GM18873 (cell line): ENCODE results near the gene CTBP2.
"Not testable (repeated sequence)": the region's sequence is repeated elsewhere in the genome, so short reads cannot be mapped to it uniquely, and the experiment has no call there.

Experiments
- ATAC-seq: cut with Tn5 transposase; IDR thresholded peaks from one replicate; pipeline ENCODE4 v1.9.1; 2021; ENCODE audit warnings: mild to moderate bottlenecking, moderate library complexity, moderate number of reproducible peaks; ENCODE audit not compliant: unreplicated experiment, low FRiP score

CTBP2 gene

DNA sequence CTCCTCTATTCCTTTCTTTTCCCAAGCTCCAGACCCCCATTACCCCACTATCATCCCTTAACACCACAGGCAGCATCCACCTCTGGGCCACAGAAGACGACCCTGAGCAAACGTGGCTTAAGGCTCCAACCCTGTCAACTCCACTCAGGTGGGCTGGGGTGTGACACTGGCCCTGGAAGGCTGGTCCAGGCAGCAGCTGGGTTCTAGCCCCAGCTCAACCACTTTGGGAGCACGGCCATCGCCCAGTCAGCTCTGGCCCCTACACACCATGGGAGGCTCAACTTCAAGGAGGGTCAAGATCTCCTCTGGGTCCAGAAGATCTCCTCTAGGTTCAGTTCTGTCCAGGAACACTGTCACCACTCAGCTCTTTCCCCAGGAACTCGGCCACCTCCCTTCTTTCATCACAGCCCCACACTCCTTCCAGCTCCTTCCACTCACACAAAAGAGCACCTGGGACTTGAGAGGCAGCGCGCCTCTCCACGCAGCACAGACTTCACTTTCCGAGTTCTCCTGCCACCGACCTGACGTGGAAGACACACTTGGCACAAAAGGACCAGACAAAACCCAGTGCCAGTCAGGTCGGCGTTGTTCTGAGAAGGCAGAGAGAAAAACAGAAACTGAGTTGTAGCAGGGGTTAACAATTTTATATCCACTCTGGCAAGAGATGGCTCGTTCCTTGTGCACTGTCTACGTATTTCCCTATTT lies 84.1 kb downstream of the CTBP2 start:
- ATAC-seq, result no peak

- no peak for ATAC-seq
Observed at GRCh38 chr10:125073996-125074395, 86.4 kb downstream of the CTBP2 start.

GRCh38 chr10:125072794-125073193 lies 87.6 kb downstream of the CTBP2 start:
- no peak for ATAC-seq

DNA sequence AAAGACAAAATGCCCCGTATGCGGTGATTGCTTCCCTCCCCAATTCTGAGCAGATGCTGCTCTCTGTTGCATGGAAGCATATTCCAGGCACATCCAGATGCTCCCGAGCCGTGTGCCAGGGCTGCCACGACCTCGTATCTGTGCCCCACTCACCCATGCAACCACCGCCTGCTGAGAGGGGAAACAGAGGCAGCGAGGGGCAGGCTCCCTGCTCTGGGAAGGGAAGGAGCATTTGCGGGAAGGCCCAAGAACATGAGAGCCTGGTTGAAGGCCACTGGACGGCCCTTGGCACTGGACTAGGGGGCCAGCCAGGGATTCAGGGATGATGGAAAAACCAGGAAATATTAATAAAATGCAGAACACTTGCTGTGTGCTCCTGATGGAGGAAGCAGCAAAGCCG lies 89.4 kb downstream of the CTBP2 start:
- ATAC-seq, result no peak

DNA sequence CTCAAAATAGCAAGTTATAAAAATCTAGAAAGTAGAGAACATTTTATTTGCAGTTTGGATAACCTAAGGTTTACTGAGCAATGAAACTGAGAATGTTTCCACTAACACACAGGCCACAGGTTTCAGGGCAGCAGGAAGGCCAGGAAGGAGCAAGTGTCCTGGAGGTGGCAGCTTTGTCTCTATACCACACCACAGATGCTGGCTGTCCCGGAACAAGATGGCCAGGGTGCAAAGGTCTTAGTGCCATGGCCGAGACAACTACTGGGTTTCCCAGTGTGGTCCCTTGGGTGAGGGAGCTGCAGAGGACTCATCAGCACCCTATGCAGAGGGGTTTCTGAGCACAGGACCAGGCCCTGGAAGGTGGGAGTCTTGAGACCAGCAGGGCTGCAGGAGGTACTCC lies 92.0 kb downstream of the CTBP2 start:
- no peak for ATAC-seq

DNA sequence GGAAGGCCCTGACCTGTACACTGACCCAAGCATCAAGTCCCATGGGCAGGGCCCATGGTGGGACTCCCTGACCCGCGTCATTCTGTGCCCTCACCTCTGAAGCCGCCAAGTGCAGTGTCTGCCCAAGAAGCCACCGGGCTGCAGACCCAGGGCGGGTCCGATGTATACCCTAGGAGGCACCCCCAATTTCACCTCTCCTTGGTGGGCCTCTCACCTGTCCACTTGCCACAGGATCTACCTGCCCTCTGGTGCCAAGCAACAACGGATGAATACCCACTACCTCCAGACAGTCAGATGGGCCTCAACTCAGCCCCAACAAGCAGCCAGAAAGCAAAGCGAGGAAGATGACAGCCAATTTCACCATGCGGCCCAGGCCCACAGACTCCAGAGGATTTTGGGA lies 92.6 kb downstream of the CTBP2 start:
- ATAC-seq, result no peak

GRCh38 chr10:125066764-125067450 lies 93.5 kb downstream of the CTBP2 start:
- no peak for ATAC-seq

GRCh38 chr10:125064681-125065492 lies 95.5 kb downstream of the CTBP2 start:
- peak; percentile 96 for ATAC-seq

DNA sequence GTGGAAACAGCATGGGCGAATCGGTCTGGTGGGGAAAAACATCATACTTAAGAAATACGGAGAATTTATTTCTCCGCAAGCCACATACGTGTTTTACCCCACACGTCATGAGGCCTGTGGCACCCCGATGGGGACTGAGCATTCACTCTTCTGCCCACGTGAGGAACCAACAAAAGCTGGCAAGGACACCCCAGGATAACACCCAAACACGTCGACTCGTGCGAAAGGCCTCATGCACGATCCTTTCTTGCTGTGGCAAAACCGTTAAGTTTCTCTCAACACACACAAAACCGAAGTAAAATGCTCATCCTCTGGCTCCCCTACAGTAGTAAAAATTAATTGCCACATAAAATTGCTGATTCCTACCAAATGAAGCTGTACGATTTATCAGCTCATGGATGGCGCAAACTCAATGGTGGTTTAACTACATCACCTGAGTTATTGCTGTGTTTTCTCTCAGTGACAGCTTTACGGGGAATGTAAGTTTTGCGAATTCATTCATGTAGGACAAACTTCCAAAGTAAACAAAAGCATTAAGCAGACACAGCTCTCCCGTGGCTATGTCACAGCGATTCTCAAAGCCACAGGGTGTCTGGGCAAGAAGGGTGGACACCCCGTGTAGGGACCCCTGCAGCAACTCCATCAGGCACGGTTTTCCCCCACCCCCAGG lies 97.0 kb downstream of the CTBP2 start:
- ATAC-seq, result no peak

DNA sequence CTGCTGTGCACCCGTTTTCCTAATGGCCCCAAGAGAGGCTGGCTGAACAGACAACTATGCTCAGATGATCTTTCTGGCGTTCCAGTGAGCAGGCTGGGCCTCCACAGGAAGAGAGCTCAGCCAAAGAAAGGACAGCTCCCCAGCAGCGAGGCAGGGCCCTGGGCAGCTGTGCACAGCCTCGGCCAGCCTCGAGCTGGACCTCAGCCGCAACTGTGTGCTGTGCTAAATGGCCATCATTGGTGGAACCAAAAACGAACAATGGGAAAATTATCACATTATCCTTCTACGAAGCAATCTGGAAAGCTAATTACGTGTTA lies 97.5 kb downstream of the CTBP2 start:
- no peak for ATAC-seq

DNA sequence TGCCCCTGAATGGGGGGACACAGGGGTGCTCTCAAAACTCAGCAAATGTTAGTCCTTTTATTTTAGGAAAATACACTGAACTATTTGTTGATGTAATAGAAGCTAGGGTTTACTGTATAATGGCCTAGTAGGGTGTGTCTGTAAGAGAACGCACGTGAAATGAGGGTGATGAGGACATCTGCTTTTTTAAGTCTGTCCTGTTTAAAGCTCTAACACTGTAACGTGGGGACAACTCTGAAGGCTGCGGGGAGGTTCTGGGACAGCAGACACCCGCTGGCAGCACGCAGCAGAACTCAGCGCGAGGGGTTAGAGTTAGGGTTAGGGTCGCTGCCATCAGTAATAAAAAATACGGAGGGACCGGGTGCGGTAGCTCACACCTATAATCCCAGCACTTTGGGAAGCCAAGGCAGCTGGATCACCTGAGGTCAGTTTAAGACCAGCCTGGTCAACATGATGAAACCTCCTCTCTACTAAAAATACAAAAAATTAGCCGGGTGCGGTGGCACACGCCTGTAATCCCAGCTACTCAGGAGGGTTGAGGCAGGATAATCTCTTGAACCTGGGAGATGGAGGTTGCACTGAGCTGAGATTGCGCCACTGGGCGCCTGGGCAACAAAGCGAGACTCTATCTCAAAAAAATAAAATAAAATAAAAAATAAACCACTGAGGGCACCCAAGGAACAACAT lies 98.0 kb downstream of the CTBP2 start:
- no peak for ATAC-seq

DNA sequence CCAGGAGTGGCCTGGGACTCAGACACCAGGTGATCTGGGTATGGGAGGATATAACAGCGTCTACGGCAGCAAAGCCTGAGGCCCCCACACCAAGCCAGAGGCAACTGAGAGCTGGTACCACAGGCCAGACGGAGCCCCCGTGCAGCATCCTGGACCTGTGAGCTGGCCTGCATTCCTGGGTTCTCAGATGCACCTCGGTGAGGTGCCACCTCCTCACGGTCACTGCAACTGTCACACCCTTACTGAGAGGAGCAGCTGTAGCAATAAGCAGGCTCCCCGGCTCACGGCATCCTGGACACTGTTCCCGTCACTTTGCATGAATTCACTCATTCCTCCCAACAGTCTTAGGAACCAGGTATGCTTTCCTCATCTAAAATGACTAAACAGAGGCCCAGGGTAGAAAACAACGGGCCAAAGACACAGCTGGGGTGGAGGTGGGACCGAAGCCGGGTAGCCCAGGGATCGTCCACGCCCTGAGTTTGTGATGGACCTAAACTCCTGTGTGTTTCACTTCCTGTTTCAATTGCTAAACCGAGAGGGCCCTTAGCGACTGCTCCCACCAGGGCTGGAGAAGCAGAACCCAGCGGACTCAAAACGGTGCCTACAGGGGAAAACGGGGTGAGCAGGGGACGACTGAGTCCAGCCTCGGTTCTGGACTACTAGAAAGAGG lies 98.7 kb downstream of the CTBP2 start:
- no peak for ATAC-seq

- ATAC-seq, result no peak
Observed at GRCh38 chr10:125060826-125061556, 99.4 kb downstream of the CTBP2 start.

GRCh38 chr10:125060482-125060825 lies 99.9 kb downstream of the CTBP2 start:
- no peak for ATAC-seq

- no peak for ATAC-seq
Observed at GRCh38 chr10:125060026-125060425, 100.3 kb downstream of the CTBP2 start.

DNA sequence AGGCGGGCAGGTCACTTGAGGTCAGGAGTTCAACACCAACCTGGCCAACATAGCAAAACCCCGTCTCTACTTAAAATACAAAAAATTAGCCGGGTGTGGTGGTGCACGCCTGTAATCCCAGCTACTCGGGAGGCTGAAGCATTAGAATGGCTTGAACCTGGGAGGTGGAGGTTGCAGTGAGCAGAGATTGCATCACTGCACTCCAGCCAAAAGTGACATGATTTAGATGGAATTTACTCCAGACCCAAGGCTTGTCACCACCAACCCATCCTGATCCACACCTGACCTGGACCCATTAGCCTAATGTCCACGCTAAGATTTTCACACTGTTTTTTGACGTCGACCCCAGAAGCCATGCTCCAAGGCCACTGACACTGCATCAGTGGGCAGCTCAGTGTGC lies 101.0 kb downstream of the CTBP2 start:
- ATAC-seq, result not testable (repeated sequence)

DNA sequence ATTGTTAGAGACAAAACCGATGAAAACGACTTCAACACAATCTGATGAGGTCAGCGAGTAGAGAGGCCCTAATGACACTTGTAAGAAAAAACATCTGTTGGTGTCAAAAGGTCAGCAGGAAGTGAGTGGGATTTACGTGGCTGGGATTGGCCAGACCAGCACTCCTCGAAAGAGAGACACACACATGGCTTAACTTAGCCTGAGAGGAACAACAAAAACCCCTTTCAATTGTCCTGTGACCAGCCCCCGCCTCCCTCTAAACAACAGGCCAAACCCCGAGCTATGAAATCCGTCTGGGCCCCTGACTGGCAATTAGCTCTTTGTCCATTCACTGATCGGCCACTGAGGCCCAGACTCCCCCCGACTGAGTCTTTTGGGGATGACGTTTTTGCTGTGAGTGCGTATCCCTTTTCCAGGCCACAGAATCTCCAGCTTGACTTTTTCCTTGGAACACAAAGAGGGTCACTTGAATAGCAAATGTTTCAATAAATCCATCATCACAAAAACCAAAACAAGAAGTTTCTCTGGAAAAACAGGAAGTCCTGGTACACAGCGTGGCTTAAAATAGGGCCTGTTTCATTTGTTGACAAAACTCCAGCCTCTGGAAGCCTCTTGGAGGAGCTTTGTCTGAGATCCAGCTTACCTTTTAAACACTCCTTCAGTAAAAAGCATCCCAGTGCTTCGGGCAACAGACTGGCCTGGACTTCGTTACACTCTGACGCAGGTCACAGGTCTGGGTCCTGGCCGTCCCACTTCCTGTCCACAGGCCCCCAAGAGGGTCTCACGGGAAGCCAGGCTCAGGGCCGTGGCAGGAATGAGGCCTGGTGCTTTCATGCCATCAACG lies 103.0 kb downstream of the CTBP2 start:
- no peak for ATAC-seq
